Mesenchymal stem cell (in vitro differentiated cells and primary cell): ENCODE measurements around the gene CDKL5.

Experiments
- DNase-seq: peaks from one replicate; pipeline ENCODE4 v3.0.0-alpha.2; 2013
- H2AFZ ChIP-seq: one replicate; pipeline ENCODE4 v1.6.1; 2013; ENCODE audit warnings: low read depth, mild to moderate bottlenecking, control low read depth, inconsistent platforms, low read length, moderate library complexity
- H2AK5ac ChIP-seq: 2 replicates; pipeline ENCODE4 v1.6.1; 2013; ENCODE audit warnings: low read length, moderate library complexity, mild to moderate bottlenecking, inconsistent platforms; ENCODE audit not compliant: severe bottlenecking
- H2BK120ac ChIP-seq: one replicate; pipeline ENCODE4 v1.6.1; 2013; ENCODE audit warnings: low read depth, mild to moderate bottlenecking, inconsistent platforms, low read length, moderate library complexity
- H2BK12ac ChIP-seq, 2 experiments: one replicate each; pipeline ENCODE4 v1.6.1; 2013; ENCODE audit warnings: inconsistent platforms in 2 of 2, low read length in 2 of 2, mild to moderate bottlenecking in 2 of 2, moderate library complexity in 2 of 2, control low read depth in 1 of 2
- H2BK15ac ChIP-seq: one replicate; pipeline ENCODE4 v1.6.1; 2013; ENCODE audit warnings: mild to moderate bottlenecking, low read depth, inconsistent platforms; ENCODE audit not compliant: poor library complexity, severe bottlenecking
- H2BK5ac ChIP-seq: 2 replicates; pipeline ENCODE4 v1.6.1; 2013; ENCODE audit warnings: low read depth, mild to moderate bottlenecking, low read length, control low read depth, inconsistent platforms; ENCODE audit not compliant: poor library complexity, severe bottlenecking
- H3K14ac ChIP-seq, 2 experiments: one replicate each; pipeline ENCODE4 v1.6.1; 2013; ENCODE audit warnings: inconsistent platforms in 2 of 2, low read length in 2 of 2, control low read depth in 1 of 2, mild to moderate bottlenecking in 1 of 2, moderate library complexity in 1 of 2
- H3K18ac ChIP-seq, 2 experiments: one replicate each; pipeline ENCODE4 v1.6.1; 2013; ENCODE audit warnings: inconsistent platforms in 2 of 2, low read length in 2 of 2, control low read depth in 1 of 2, low read depth in 1 of 2, mild to moderate bottlenecking in 1 of 2
- H3K23ac ChIP-seq, 2 experiments: one replicate each; pipeline ENCODE4 v1.6.1; 2013; ENCODE audit warnings: inconsistent platforms in 2 of 2, low read length in 2 of 2, mild to moderate bottlenecking in 2 of 2, moderate library complexity in 2 of 2, control low read depth in 1 of 2
- H3K27ac ChIP-seq: 2 replicates; pipeline ENCODE4 v1.5.1; 2013; ENCODE audit warnings: mild to moderate bottlenecking, moderate library complexity, low read length, control low read depth, inconsistent platforms; ENCODE audit not compliant: poor library complexity, severe bottlenecking
- H3K27me3 ChIP-seq, 2 experiments: 2 replicates each; pipeline versions ENCODE4 v1.6.1 to v1.7.0; 2013; ENCODE audit warnings: low read length in 2 of 2, mild to moderate bottlenecking in 2 of 2, moderate library complexity in 2 of 2, control low read depth in 1 of 2, inconsistent platforms in 1 of 2; ENCODE audit not compliant: control insufficient read depth in 1 of 2, insufficient read depth in 1 of 2
- H3K36me3 ChIP-seq, 2 experiments: 2 replicates each; pipeline versions ENCODE4 v1.6.1 to v1.7.0; 2013; ENCODE audit warnings: low read length in 2 of 2, control low read depth in 1 of 2, inconsistent platforms in 1 of 2, low read depth in 1 of 2, mild to moderate bottlenecking in 1 of 2; ENCODE audit not compliant: insufficient read depth in 2 of 2, control insufficient read depth in 1 of 2
- H3K4ac ChIP-seq, 2 experiments: one replicate each; pipeline ENCODE4 v1.6.1; 2013; ENCODE audit warnings: inconsistent platforms in 2 of 2, low read length in 2 of 2, mild to moderate bottlenecking in 2 of 2, moderate library complexity in 2 of 2, control low read depth in 1 of 2, low read depth in 1 of 2
- H3K4me1 ChIP-seq: 2 replicates; pipeline ENCODE4 v1.6.1; 2013; ENCODE audit warnings: low read depth, low read length, control low read depth; ENCODE audit not compliant: control insufficient read depth, insufficient read depth
- H3K4me2 ChIP-seq: 2 replicates; pipeline ENCODE4 v1.6.1; 2013; ENCODE audit warnings: low read length, mild to moderate bottlenecking, inconsistent platforms; ENCODE audit not compliant: poor library complexity, severe bottlenecking
- H3K4me3 ChIP-seq, 2 experiments: 2 replicates each; pipeline versions ENCODE4 v1.5.1 to v1.7.0; 2013; ENCODE audit warnings: low read length in 2 of 2, mild to moderate bottlenecking in 2 of 2, control low read depth in 1 of 2, low read depth in 1 of 2; ENCODE audit not compliant: insufficient read depth in 1 of 2
- H3K79me1 ChIP-seq: replicated peaks from 2 replicates; pipeline ENCODE4 v1.6.1; 2013; ENCODE audit warnings: mild to moderate bottlenecking, control low read depth, low read length, inconsistent platforms; ENCODE audit not compliant: poor library complexity, severe bottlenecking
- H3K9ac ChIP-seq: 2 replicates; pipeline ENCODE4 v1.7.0; 2013; ENCODE audit warnings: mild to moderate bottlenecking, low read length, moderate library complexity
- H3K9me3 ChIP-seq: 2 replicates; pipeline ENCODE4 v1.7.0; 2013; ENCODE audit warnings: mild to moderate bottlenecking, low read length; ENCODE audit not compliant: control insufficient read depth
- H4K8ac ChIP-seq: one replicate; pipeline ENCODE4 v1.6.1; 2013; ENCODE audit warnings: inconsistent platforms, mild to moderate bottlenecking, low read length, moderate library complexity
- H4K91ac ChIP-seq: one replicate; pipeline ENCODE4 v1.6.1; 2013; ENCODE audit warnings: mild to moderate bottlenecking, low read length, inconsistent platforms
- WGBS: methylation state at CpG from one replicate; pipeline ENCODE4 v1.1.7; 2013; ENCODE audit warnings: mixed read lengths; 5-methylcytosine and 5-hydroxymethylcytosine counted together

The CDKL5 gene

DNA sequence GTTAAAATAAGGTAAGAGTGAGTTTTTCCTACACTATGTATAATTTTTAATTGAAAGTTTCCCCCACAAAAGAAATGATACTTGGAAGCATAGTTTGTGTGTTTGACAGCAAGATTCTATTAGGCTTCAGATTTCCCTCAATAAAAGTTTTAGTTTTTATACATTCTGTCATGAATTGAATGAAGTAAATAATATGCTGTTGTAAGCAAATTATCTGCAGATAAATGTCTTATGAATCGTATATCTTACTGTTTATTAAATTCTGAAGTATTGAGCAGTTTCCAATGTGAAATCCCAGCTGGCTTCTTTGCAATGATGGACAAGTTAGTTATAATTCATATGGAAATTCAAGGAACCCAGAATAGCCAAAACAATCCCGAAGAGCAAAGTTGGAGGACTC, 213.0 kb downstream of the CDKL5 start:
- no CpG with 5 or more reads among the region's 2 CpGs for WGBS

DNA sequence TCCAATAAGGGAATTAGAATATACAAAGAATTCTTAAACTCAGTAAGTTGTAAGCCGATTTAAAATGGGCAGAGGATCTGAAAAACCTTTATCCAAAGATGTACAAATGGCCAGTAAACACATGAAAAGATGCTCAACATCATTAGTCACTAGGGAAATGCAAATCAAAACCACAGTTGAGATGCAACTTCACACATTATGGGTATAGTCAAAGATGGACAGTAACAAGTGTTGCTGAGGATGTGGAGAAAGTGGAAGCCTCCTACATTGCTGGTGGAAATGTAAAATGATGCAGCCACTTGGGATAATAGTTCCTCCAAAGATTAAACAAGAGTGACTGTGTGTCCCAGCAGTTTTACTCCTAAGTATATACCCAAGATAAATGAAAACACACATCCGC, 213.9 kb downstream of the CDKL5 start:
- Histone ChIP-seq H3K36me3 (no peaks in the 10 kb centered on the region), H3K4me1 (no peaks in the 10 kb centered on the region), H3K27me3 (no peaks in the 10 kb centered on the region), H2BK5ac (no peak overlapping the region), H3K14ac (no peak overlapping the region), H2AFZ (no peak overlapping the region), H4K8ac (no peak overlapping the region), H3K79me1 (no peaks in the 10 kb centered on the region), H3K18ac (no peak overlapping the region), H3K27ac (no peak overlapping the region), H3K9ac (no peak overlapping the region), H4K91ac (no peak overlapping the region), H2BK12ac (no peak overlapping the region), H3K4me3 (no peak overlapping the region), H3K4me2 (no peak overlapping the region), H2AK5ac (no peak overlapping the region), H3K9me3 (no peaks in the 10 kb centered on the region), H3K23ac (no peak overlapping the region), H2BK15ac (no peak overlapping the region), H2BK120ac (no peak overlapping the region), H3K4ac (no peak overlapping the region)
- no peak for DNase-seq
- no CpG with 5 or more reads among the region's 2 CpGs for WGBS

More for the DNA sequence above, 213.0 kb downstream of the CDKL5 start:
- no peak overlapping the region for H3K27ac ChIP-seq
- no peak overlapping the region for H3K4me2 ChIP-seq
- H2BK12ac ChIP-seq = no peak overlapping the region
- no peak overlapping the region for H3K14ac ChIP-seq
- H3K23ac ChIP-seq = no peak overlapping the region
- H2BK15ac ChIP-seq = no peak overlapping the region
- H3K18ac ChIP-seq = no peak overlapping the region
- H3K4me3 ChIP-seq = no peak overlapping the region
- H3K9me3 ChIP-seq = no peaks in the 10 kb centered on the region
- no peaks in the 10 kb centered on the region for H3K4me1 ChIP-seq
- H3K4ac ChIP-seq = no peak overlapping the region
- no peak overlapping the region for H4K91ac ChIP-seq
- H2AFZ ChIP-seq = no peak overlapping the region
- no peak overlapping the region for H4K8ac ChIP-seq
- peaks cover 0 to 3% of the 10 kb centered on the region in 2 experiments for H3K27me3 ChIP-seq
- no peaks in the 10 kb centered on the region for H3K36me3 ChIP-seq
- no peaks in the 10 kb centered on the region for H3K79me1 ChIP-seq
- H3K9ac ChIP-seq = no peak overlapping the region
- H2BK5ac ChIP-seq = no peak overlapping the region
- DNase-seq = no peak
- no peak overlapping the region for H2AK5ac ChIP-seq
- H2BK120ac ChIP-seq = no peak overlapping the region

- Histone ChIP-seq H3K9ac (no peak overlapping the region), H2BK12ac (no peak overlapping the region), H3K4me1 (no peaks in the 10 kb centered on the region), H3K23ac (no peak overlapping the region), H2AFZ (no peak overlapping the region), H3K18ac (no peak overlapping the region), H3K27ac (no peak overlapping the region), H2AK5ac (no peak overlapping the region), H3K27me3 (no peaks in the 10 kb centered on the region), H2BK5ac (no peak overlapping the region), H2BK15ac (no peak overlapping the region), H3K4me2 (no peak overlapping the region), H3K79me1 (no peaks in the 10 kb centered on the region), H3K9me3 (no peaks in the 10 kb centered on the region), H3K4me3 (no peak overlapping the region), H4K91ac (no peak overlapping the region), H3K4ac (no peak overlapping the region), H2BK120ac (no peak overlapping the region), H3K14ac (no peak overlapping the region), H3K36me3 (no peaks in the 10 kb centered on the region), H4K8ac (no peak overlapping the region)
- 53% methylated on average over 9 of the region's 10 CpGs for WGBS
- no peak for DNase-seq
These were observed 215.3 kb downstream of the CDKL5 start for GRCh38 chrX:18640686-18641085.

GRCh38 chrX:18643243-18643642, 217.8 kb downstream of the CDKL5 start:
- no peak overlapping the region for H3K27ac ChIP-seq
- no peak overlapping the region for H4K91ac ChIP-seq
- H3K14ac ChIP-seq = no peak overlapping the region
- no peaks in the 10 kb centered on the region for H3K9me3 ChIP-seq
- no peaks in the 10 kb centered on the region for H3K36me3 ChIP-seq
- no peak overlapping the region for H2BK120ac ChIP-seq
- no peak overlapping the region for H2AK5ac ChIP-seq
- no peaks in the 10 kb centered on the region for H3K4me1 ChIP-seq
- H3K4me3 ChIP-seq = no peak overlapping the region
- H4K8ac ChIP-seq = no peak overlapping the region
- H2BK15ac ChIP-seq = no peak overlapping the region
- H2BK5ac ChIP-seq = no peak overlapping the region
- 100% methylated on average over 1 of the region's 3 CpGs for WGBS
- DNase-seq = no peak
- H2BK12ac ChIP-seq = no peak overlapping the region
- H3K79me1 ChIP-seq = no peaks in the 10 kb centered on the region
- H3K18ac ChIP-seq = no peak overlapping the region
- no peaks in the 10 kb centered on the region for H3K27me3 ChIP-seq
- no peak overlapping the region for H3K23ac ChIP-seq
- H3K4ac ChIP-seq = no peak overlapping the region
- no peak overlapping the region for H2AFZ ChIP-seq
- H3K9ac ChIP-seq = no peak overlapping the region
- H3K4me2 ChIP-seq = no peak overlapping the region
